Measurements from ENCODE around the gene CASP3.

DNA sequence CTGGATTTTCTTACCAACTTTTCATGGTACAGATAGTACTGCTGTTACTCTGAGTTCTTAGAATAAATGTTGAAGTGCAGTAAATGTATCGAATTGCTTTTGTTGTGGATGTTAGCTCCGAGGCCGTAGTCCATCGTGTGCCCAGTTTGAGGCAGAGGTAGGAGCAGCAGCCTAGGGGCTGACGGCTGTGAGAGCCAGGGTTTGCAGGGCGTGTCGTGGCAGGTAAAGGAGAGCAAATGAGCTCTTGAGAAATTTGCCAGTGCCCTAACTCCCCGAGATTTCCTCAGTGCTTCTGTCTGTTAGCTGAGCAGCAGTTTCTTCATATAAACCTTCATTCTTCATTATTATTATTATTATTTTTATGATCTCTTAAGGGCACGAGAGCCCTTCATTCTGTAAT, 21.9 kb upstream of the CASP3 start:
- TF ChIP-seq, protein P1, sequence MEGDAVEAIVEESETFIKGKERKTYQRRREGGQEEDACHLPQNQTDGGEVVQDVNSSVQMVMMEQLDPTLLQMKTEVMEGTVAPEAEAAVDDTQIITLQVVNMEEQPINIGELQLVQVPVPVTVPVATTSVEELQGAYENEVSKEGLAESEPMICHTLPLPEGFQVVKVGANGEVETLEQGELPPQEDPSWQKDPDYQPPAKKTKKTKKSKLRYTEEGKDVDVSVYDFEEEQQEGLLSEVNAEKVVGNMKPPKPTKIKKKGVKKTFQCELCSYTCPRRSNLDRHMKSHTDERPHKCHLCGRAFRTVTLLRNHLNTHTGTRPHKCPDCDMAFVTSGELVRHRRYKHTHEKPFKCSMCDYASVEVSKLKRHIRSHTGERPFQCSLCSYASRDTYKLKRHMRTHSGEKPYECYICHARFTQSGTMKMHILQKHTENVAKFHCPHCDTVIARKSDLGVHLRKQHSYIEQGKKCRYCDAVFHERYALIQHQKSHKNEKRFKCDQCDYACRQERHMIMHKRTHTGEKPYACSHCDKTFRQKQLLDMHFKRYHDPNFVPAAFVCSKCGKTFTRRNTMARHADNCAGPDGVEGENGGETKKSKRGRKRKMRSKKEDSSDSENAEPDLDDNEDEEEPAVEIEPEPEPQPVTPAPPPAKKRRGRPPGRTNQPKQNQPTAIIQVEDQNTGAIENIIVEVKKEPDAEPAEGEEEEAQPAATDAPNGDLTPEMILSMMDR (conservative IDR thresholded peaks at IDR 0.05; ENCODE audit: low read depth, low read length) = no peak
- no peak for TF ChIP-seq EZH2 (IDR thresholded peaks at IDR 0.05; ENCODE audit: borderline replicate concordance, low read depth, low read length, poor library complexity, severe bottlenecking)
